Esophagus muscularis mucosa (tissue), 3 donors: Measurements from ENCODE around the gene AHI1.

Experiments
- POLR2A ChIP-seq: fragments of 450-650 bp; IDR thresholded peaks from one replicate; pipeline ENCODE4 v1.6.1; 2017; ENCODE audit warnings: antibody characterized with exemption, moderate library complexity, mild to moderate bottlenecking, low read depth
- POLR2AphosphoS5 ChIP-seq, 2 donors: sonication (generic); formaldehyde crosslinking; IDR thresholded peaks; one replicate each; pipeline ENCODE4 v1.6.1; 2017; ENCODE audit warnings: antibody characterized with exemption in 2 of 2
- TF ChIP-seq, protein P1 (sequence below), 3 experiments: fragments of 200-600 bp in 2 of 3; fragments of 450-650 bp in 1 of 3; sonication (generic) in 2 of 3; IDR thresholded peaks; one replicate each; pipeline ENCODE4 v1.5.1; 2017 to 2019; ENCODE audit warnings: antibody characterized with exemption in 3 of 3, mild to moderate bottlenecking in 2 of 3, moderate library complexity in 1 of 3

DNA sequence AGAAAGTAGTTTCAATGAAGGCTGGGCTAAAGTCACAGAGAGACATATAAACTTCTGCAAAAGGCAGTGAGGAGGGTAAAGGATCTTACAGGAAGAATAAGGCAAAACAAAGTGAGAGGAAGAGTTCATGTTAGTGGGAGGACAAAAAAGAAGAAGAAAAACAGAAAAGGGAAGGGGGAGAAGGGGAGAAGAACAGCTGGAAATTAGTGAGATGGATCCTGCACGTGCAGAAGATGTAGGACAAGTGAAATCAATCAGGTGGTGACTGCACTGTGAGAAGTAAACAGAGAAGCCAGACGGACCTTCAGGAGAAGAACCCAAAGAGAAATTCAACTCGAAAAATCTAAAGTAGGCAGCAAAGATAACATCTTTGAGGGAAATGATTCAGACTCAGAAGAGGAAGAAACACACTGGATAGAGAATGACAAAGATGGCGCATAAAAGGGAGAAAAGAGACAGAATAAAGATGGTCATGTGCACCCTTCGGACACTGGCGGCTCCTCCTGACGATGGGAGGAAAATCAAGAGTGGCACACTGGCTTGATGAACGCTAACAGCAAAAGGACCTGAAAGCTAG lies 210.5 kb downstream of the AHI1 start:
- TF ChIP-seq, protein P1, sequence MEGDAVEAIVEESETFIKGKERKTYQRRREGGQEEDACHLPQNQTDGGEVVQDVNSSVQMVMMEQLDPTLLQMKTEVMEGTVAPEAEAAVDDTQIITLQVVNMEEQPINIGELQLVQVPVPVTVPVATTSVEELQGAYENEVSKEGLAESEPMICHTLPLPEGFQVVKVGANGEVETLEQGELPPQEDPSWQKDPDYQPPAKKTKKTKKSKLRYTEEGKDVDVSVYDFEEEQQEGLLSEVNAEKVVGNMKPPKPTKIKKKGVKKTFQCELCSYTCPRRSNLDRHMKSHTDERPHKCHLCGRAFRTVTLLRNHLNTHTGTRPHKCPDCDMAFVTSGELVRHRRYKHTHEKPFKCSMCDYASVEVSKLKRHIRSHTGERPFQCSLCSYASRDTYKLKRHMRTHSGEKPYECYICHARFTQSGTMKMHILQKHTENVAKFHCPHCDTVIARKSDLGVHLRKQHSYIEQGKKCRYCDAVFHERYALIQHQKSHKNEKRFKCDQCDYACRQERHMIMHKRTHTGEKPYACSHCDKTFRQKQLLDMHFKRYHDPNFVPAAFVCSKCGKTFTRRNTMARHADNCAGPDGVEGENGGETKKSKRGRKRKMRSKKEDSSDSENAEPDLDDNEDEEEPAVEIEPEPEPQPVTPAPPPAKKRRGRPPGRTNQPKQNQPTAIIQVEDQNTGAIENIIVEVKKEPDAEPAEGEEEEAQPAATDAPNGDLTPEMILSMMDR (IDR thresholded peaks at IDR 0.05), result no peak
- TF ChIP-seq POLR2A, result no peak
- TF ChIP-seq POLR2AphosphoS5 (IDR thresholded peaks at IDR 0.05), result no peak
